CD14-positive monocyte (primary cell): Measurements from ENCODE around the gene DOK5. TPM values are rescaled to one million over a fixed set of nuclear protein-coding genes. Genes with fewer than 3 reads are reported as not detected.

Experiments used
- DNase-seq, 3 donors: peaks; one replicate each; pipeline ENCODE4 v3.0.0-alpha.2; 2011 to 2022
- H2AFZ ChIP-seq: 2 replicates; pipeline ENCODE4 v1.6.0; 2012; ENCODE audit warnings: mild to moderate bottlenecking, low read depth, low read length, inconsistent platforms; ENCODE audit not compliant: insufficient read depth, poor library complexity, severe bottlenecking
- H3K27ac ChIP-seq, 2 donors: 1 replicate in 1 of 2; 2 replicates in 1 of 2; pipeline ENCODE4 v1.5.1; 2012 to 2013; ENCODE audit warnings: low read length in 2 of 2, control low read depth in 1 of 2, inconsistent platforms in 1 of 2, low read depth in 1 of 2, mild to moderate bottlenecking in 1 of 2
- H3K27me3 ChIP-seq, 2 donors: one replicate each; pipeline versions ENCODE4 v1.6.0 to v1.6.1; 2011 to 2013; ENCODE audit warnings: low read length in 2 of 2; ENCODE audit not compliant: control insufficient read depth in 2 of 2, insufficient read depth in 2 of 2
- H3K36me3 ChIP-seq, 2 donors: replicated peaks in 1 of 2; 1 replicate in 1 of 2; 2 replicates in 1 of 2; pipeline versions ENCODE4 v1.5.1 to v1.6.1; 2012 to 2013; ENCODE audit warnings: low read length in 2 of 2, control low read depth in 1 of 2, inconsistent platforms in 1 of 2, mild to moderate bottlenecking in 1 of 2; ENCODE audit not compliant: insufficient read depth in 2 of 2, control insufficient read depth in 1 of 2
- H3K4me1 ChIP-seq, 2 donors: 1 replicate in 1 of 2; 2 replicates in 1 of 2; pipeline versions ENCODE4 v1.5.1 to v1.6.1; 2012 to 2013; ENCODE audit warnings: low read length in 2 of 2, control low read depth in 1 of 2, inconsistent platforms in 1 of 2, mild to moderate bottlenecking in 1 of 2, moderate library complexity in 1 of 2; ENCODE audit not compliant: insufficient read depth in 2 of 2, control insufficient read depth in 1 of 2
- H3K4me2 ChIP-seq: replicated peaks from 2 replicates; pipeline ENCODE3; 2012; ENCODE audit warnings: low read length, moderate library complexity, mild to moderate bottlenecking; ENCODE audit not compliant: poor library complexity, severe bottlenecking; ENCODE audit errors: extremely low read depth
- H3K4me3 ChIP-seq, 3 experiments: fragments of 200-600 bp in 1 of 3; sonication (generic) in 1 of 3; replicated peaks in 1 of 3; 1 replicate in 2 of 3; 2 replicates in 1 of 3; pipeline ENCODE4 v1.5.1; 2011 to 2013; ENCODE audit warnings: low read length in 3 of 3, mild to moderate bottlenecking in 3 of 3, control low read depth in 2 of 3, low read depth in 2 of 3, inconsistent platforms in 1 of 3, moderate library complexity in 1 of 3
- H3K79me2 ChIP-seq: 2 replicates; pipeline ENCODE4 v1.6.0; 2012; ENCODE audit warnings: mild to moderate bottlenecking, control low read depth, inconsistent platforms, low read length, moderate library complexity; ENCODE audit not compliant: insufficient read depth
- H3K9ac ChIP-seq: 2 replicates; pipeline ENCODE4 v1.6.0; 2017; ENCODE audit warnings: low read length, mild to moderate bottlenecking; ENCODE audit not compliant: insufficient read depth, poor library complexity, severe bottlenecking
- H3K9me3 ChIP-seq, 2 donors: replicated peaks in 1 of 2; 1 replicate in 1 of 2; 2 replicates in 1 of 2; pipeline versions ENCODE4 v1.5.1 to v1.6.1; 2012 to 2013; ENCODE audit warnings: low read length in 2 of 2, control low read depth in 1 of 2; ENCODE audit not compliant: control insufficient read depth in 1 of 2, insufficient read depth in 1 of 2
- H4K20me1 ChIP-seq: 2 replicates; pipeline ENCODE4 v1.6.0; 2012; ENCODE audit warnings: mild to moderate bottlenecking, low read length, control low read depth, moderate library complexity; ENCODE audit not compliant: insufficient read depth
- H3K27ac Mint-ChIP-seq, 7 donors: one replicate each; pipeline ENCODE4 v1.8.0; 2020; ENCODE audit warnings: mild to moderate bottlenecking in 7 of 7, mixed read lengths in 7 of 7, moderate library complexity in 6 of 7, inconsistent platforms in 2 of 7
- H3K27me3 Mint-ChIP-seq, 3 donors: one replicate each; pipeline ENCODE4 v1.8.0; 2021 to 2022; ENCODE audit warnings: low read depth in 3 of 3, mild to moderate bottlenecking in 3 of 3, mixed read lengths in 3 of 3, moderate library complexity in 3 of 3, inconsistent platforms in 1 of 3
- H3K36me3 Mint-ChIP-seq, 2 donors: one replicate each; pipeline ENCODE4 v1.8.0; 2020; ENCODE audit warnings: mixed read lengths in 2 of 2, inconsistent platforms in 1 of 2, mild to moderate bottlenecking in 1 of 2
- H3K4me1 Mint-ChIP-seq: one replicate; pipeline ENCODE4 v1.8.0; 2020; ENCODE audit warnings: mild to moderate bottlenecking, mixed read lengths
- H3K4me3 Mint-ChIP-seq, 2 donors: one replicate each; pipeline ENCODE4 v1.8.0; 2020; ENCODE audit warnings: mild to moderate bottlenecking in 2 of 2, mixed read lengths in 2 of 2, moderate library complexity in 1 of 2
- H3K9me3 Mint-ChIP-seq, 7 donors: one replicate each; pipeline ENCODE4 v1.8.0; 2020 to 2022; ENCODE audit warnings: mixed read lengths in 7 of 7, mild to moderate bottlenecking in 6 of 7, moderate library complexity in 6 of 7, inconsistent platforms in 2 of 7
- WGBS: methylation state at CpG from one replicate; pipeline ENCODE4 v1.1.5; 2013; ENCODE audit warnings: missing lambda C conversion rate; ENCODE audit not compliant: insufficient coverage; 5-methylcytosine and 5-hydroxymethylcytosine counted together
- intact Hi-C, 2 donors: fragments of 100-400 bp; cut with micrococcal nuclease; formaldehyde crosslinking; loops; one replicate each; pipeline versions ENCODE4 v1.15.0 to v1.15.1; 2023
- polyA plus RNA-seq, 3 donors: library from polyadenylated mRNA; depleted of rRNA in 1 of 3; unstranded in 2 of 3; stranded (reverse) in 1 of 3; fragments of 300-500 nt in 2 of 3; fragments of >200 nt in 1 of 3; fragmentation: Illumina TruSeq in 2 of 3; gene quantifications; 1 replicate in 2 of 3; 2 replicates in 1 of 3; pipeline ENCODE4 v1.2.3, GENCODE V29; 2012 to 2021
- TF ChIP-seq, protein P1 (sequence below): fragments of 200-600 bp; IDR thresholded peaks from one replicate; pipeline ENCODE4 v1.8.0; 2022; ENCODE audit warnings: antibody characterized with exemption, mild to moderate bottlenecking

The DOK5 gene
- polyA plus RNA-seq, 3 donors, result not detected

DNA sequence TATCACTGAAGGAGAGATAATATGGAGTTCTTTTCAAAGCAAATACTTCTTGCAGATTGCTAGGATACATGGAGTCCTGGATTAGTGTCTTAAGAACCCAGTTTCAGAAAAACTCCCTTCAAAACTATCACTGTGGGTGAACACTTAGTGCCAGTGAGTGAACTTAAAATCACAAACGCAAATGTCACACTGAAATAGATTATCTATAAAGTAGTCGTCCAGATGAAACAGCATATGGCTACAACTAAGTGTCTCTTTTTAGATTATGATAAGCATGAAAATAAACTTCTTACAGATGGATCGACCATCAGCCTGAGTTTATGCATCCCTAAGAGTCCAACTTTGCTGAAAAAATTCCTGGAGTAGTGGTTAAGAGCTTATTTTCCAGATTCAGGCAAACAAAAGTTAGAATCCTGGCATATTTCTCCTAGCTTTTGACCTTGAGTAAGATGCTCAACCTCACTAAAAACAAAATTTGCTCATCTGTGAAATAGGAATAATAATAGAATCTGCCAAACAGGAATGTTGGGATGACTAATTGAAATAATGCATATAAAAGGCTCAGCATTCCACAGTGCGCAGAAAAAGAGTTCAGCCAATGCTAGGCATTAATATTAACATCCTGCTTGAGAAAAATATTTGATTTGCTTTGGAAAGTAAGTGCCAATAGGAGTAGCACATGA, 70.4 kb downstream of the DOK5 start:
- Histone ChIP-seq H3K4me1 (no peaks in the 10 kb centered on the region), H3K79me2 (no peaks in the 10 kb centered on the region), H3K27me3 (no peaks in the 10 kb centered on the region), H3K27ac (no peak overlapping the region), H3K36me3 (no peaks in the 10 kb centered on the region), H3K4me3 (no peak overlapping the region), H2AFZ (no peak overlapping the region), H3K4me2 (no peak overlapping the region), H3K9ac (no peak overlapping the region), H4K20me1 (no peaks in the 10 kb centered on the region), H3K9me3 (no peaks in the 10 kb centered on the region)
- Mint-ChIP-seq H3K4me3 (no peak overlapping the region), H3K27me3 (peaks cover 0 to 1% (median 0%) of the 10 kb centered on the region in 3 donors), H3K9me3 (peaks cover 4 to 13% (median 8%) of the 10 kb centered on the region in 7 donors), H3K4me1 (no peaks in the 10 kb centered on the region), H3K36me3 (no peaks in the 10 kb centered on the region), H3K27ac (no peak overlapping the region)
- intact Hi-C loops, result no loop called here
- no peak for DNase-seq
- no CpG with 5 or more reads among the region's 4 CpGs for WGBS
- TF ChIP-seq, protein P1, sequence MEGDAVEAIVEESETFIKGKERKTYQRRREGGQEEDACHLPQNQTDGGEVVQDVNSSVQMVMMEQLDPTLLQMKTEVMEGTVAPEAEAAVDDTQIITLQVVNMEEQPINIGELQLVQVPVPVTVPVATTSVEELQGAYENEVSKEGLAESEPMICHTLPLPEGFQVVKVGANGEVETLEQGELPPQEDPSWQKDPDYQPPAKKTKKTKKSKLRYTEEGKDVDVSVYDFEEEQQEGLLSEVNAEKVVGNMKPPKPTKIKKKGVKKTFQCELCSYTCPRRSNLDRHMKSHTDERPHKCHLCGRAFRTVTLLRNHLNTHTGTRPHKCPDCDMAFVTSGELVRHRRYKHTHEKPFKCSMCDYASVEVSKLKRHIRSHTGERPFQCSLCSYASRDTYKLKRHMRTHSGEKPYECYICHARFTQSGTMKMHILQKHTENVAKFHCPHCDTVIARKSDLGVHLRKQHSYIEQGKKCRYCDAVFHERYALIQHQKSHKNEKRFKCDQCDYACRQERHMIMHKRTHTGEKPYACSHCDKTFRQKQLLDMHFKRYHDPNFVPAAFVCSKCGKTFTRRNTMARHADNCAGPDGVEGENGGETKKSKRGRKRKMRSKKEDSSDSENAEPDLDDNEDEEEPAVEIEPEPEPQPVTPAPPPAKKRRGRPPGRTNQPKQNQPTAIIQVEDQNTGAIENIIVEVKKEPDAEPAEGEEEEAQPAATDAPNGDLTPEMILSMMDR, result no peak

DNA sequence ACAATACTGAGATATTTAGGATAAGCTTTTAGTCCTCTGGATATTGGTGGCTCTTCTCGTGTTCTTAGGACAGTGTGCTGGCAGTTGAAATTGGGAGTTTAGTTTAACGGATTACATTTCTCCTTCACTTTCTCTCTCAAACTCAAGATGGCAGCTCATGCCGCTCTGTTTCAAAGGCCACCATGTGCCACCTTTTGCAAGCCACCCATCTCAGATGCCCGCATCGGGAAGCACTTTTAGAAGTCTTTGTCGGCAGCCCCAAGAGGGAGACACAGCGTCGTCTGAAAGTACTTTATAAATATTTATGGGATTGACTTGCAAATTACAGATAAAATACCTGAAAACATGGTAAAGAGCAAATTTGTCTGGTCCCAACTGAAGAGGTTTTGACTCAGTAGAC, 73.5 kb downstream of the DOK5 start:
- WGBS, result no CpG with 5 or more reads among the region's 8 CpGs
- intact Hi-C loops, result no loop called here

More for the DNA sequence above, 73.5 kb downstream of the DOK5 start:
- H3K27me3 ChIP-seq, result no peaks in the 10 kb centered on the region
- Mint-ChIP-seq H3K27me3 (no peaks in the 10 kb centered on the region), H3K9me3 (peaks cover 4 to 10% (median 5%) of the 10 kb centered on the region in 7 donors), H3K4me1 (no peaks in the 10 kb centered on the region), H3K27ac (no peak overlapping the region), H3K4me3 (no peak overlapping the region), H3K36me3 (no peaks in the 10 kb centered on the region)
- H3K79me2 ChIP-seq, result no peaks in the 10 kb centered on the region
- no peak overlapping the region for H3K4me3 ChIP-seq
- H3K4me1 ChIP-seq, result no peaks in the 10 kb centered on the region
- no peaks in the 10 kb centered on the region for H3K36me3 ChIP-seq
- H4K20me1 ChIP-seq, result no peaks in the 10 kb centered on the region
- H3K27ac ChIP-seq, result no peak overlapping the region
- H3K4me2 ChIP-seq, result no peak overlapping the region
- DNase-seq, result no peak
- TF ChIP-seq, protein P1, result no peak
- no peak overlapping the region for H2AFZ ChIP-seq
- no peaks in the 10 kb centered on the region for H3K9me3 ChIP-seq
- H3K9ac ChIP-seq, result no peak overlapping the region
